HL-60 (cell line): ENCODE data around the gene LYRM1.

ENCODE experiments used
- GABPA ChIP-seq: IDR thresholded peaks from 2 replicates; pipeline ENCODE4 v1.6.1; 2012; ENCODE audit warnings: low read depth
- POLR2AphosphoS5 ChIP-seq: IDR thresholded peaks from 2 replicates; pipeline ENCODE4 v1.6.1; 2012; ENCODE audit warnings: low read depth
- SPI1 ChIP-seq: IDR thresholded peaks from 2 replicates; pipeline ENCODE4 v1.6.1; 2012; ENCODE audit warnings: low read depth, mild to moderate bottlenecking, borderline replicate concordance
- TF ChIP-seq, protein P1 (sequence below): IDR thresholded peaks from one replicate; pipeline ENCODE4 v1.5.1; 2011; ENCODE audit warnings: low read length, control low read depth, inconsistent platforms; ENCODE audit not compliant: insufficient read depth
- TF ChIP-seq, protein P2 (sequence below): IDR thresholded peaks from 2 replicates; pipeline ENCODE4 v1.6.1; 2012; ENCODE audit warnings: low read depth; ENCODE audit not compliant: insufficient replicate concordance

DNA sequence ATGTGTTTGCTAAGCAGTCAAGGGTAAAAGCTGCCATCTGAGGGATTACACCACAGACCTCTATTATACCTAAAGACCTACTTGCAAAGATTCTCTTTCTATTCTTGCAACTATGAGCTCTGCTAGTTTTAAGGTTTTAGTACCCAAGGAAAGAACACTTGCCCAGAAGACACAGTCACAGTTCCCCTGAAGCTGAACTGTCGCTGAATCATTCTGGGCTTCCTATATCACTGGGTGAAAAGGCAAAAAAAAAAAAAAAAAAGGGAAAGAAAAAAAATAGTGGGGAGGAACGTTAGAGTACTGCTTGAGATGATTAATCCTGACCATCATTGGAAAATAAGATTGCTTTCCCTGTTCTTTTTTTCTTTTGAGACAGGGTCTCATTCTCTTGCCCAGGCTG lies 37.9 kb downstream of the LYRM1 start:
- TF ChIP-seq POLR2AphosphoS5 (no peak), SPI1 (no peak), GABPA (no peak)
- TF ChIP-seq, protein P1, sequence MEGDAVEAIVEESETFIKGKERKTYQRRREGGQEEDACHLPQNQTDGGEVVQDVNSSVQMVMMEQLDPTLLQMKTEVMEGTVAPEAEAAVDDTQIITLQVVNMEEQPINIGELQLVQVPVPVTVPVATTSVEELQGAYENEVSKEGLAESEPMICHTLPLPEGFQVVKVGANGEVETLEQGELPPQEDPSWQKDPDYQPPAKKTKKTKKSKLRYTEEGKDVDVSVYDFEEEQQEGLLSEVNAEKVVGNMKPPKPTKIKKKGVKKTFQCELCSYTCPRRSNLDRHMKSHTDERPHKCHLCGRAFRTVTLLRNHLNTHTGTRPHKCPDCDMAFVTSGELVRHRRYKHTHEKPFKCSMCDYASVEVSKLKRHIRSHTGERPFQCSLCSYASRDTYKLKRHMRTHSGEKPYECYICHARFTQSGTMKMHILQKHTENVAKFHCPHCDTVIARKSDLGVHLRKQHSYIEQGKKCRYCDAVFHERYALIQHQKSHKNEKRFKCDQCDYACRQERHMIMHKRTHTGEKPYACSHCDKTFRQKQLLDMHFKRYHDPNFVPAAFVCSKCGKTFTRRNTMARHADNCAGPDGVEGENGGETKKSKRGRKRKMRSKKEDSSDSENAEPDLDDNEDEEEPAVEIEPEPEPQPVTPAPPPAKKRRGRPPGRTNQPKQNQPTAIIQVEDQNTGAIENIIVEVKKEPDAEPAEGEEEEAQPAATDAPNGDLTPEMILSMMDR, result no peak
- TF ChIP-seq, protein P2, sequence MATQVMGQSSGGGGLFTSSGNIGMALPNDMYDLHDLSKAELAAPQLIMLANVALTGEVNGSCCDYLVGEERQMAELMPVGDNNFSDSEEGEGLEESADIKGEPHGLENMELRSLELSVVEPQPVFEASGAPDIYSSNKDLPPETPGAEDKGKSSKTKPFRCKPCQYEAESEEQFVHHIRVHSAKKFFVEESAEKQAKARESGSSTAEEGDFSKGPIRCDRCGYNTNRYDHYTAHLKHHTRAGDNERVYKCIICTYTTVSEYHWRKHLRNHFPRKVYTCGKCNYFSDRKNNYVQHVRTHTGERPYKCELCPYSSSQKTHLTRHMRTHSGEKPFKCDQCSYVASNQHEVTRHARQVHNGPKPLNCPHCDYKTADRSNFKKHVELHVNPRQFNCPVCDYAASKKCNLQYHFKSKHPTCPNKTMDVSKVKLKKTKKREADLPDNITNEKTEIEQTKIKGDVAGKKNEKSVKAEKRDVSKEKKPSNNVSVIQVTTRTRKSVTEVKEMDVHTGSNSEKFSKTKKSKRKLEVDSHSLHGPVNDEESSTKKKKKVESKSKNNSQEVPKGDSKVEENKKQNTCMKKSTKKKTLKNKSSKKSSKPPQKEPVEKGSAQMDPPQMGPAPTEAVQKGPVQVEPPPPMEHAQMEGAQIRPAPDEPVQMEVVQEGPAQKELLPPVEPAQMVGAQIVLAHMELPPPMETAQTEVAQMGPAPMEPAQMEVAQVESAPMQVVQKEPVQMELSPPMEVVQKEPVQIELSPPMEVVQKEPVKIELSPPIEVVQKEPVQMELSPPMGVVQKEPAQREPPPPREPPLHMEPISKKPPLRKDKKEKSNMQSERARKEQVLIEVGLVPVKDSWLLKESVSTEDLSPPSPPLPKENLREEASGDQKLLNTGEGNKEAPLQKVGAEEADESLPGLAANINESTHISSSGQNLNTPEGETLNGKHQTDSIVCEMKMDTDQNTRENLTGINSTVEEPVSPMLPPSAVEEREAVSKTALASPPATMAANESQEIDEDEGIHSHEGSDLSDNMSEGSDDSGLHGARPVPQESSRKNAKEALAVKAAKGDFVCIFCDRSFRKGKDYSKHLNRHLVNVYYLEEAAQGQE, result no peak
